Measurements from ENCODE around the gene WSCD2.

WSCD2 gene

DNA sequence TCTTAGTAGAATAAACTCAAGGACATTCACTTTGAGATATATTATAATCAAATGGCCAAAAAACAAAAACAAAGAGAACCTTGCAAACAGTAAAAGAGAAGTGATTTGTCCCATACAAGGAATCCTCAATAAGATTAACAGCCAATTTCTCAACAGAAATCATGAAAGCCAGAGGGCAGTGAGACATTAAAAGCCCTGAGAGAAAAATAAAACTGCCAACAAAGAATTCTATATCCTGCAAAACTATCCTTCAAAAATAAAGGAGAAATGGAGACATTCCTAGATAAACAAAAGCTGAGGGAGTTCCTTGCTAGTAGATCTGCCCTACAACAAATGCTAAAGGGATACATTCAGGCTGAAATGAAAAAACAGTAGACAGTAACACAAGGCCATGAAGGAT is 131.9 kb downstream of the WSCD2 start:
- no peaks in the 10 kb centered on the region for H3K4me1 ChIP-seq
- no peak overlapping the region for H3K27ac ChIP-seq
- TF ChIP-seq CTCF (IDR thresholded peaks at IDR 0.05), result no peak
- no peak for DNase-seq
- no peak overlapping the region for H3K4me3 ChIP-seq
- intact Hi-C loops (cut with DNase I; ENCODE audit: low total_unique reads), result no loop called here
- H3K27me3 ChIP-seq, result peaks cover 0 to 10% of the 10 kb centered on the region in 2 donors
- H3K36me3 ChIP-seq, result no peaks in the 10 kb centered on the region
- peaks cover 0 to 32% (median 31%) of the 10 kb centered on the region in 3 donors for H3K9me3 ChIP-seq

DNA sequence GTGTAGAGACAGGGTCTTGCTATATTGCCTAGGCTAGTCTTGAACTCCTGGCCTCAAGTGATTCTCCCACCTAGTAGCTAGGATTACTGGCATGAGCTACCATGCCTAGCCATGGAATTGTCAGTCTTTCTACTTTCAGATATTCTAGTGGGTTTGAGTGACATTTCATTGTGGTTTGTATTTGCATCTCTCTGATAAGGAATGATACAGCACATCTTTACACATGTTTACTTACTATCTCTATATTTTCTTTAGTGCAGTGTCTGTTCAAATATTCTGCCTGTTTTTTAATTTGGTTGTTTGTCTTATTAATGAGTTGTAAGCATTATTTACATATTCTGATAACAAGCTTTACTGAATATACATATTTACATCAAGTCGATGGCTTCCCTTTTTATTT is 136.4 kb downstream of the WSCD2 start:
- no peak for DNase-seq
- Histone ChIP-seq H3K9me3 (peaks cover 0 to 22% (median 18%) of the 10 kb centered on the region in 3 donors), H3K4me3 (no peak overlapping the region), H3K27ac (no peak overlapping the region), H3K4me1 (no peaks in the 10 kb centered on the region), H3K36me3 (no peaks in the 10 kb centered on the region), H3K27me3 (no peaks in the 10 kb centered on the region)
- TF ChIP-seq CTCF (IDR thresholded peaks at IDR 0.05), result no peak
- intact Hi-C loops (cut with DNase I; ENCODE audit: low total_unique reads), result no loop called here

DNA sequence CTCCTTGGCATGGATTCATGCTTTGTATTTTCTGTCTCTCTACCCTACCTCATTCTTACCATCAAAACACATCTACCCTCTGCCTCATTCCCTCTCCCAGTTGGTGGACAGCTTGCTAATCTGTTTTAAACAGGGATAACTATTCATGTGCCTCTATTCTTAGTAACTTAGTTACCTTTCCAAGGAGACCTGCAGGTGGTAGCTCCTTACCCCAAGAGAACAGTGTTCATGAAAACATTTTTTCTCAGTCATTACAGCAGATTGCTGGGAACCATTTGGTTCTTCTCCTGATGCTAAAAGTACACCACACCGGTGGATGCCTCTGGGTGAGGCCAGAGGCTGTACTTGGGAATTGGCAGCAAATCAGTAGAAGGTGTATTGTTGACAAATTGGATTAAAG is 137.0 kb downstream of the WSCD2 start:
- no peak for TF ChIP-seq CTCF (IDR thresholded peaks at IDR 0.05)
- no peak for DNase-seq
- peaks cover 0 to 19% (median 13%) of the 10 kb centered on the region in 3 donors for H3K9me3 ChIP-seq
- no peaks in the 10 kb centered on the region for H3K4me1 ChIP-seq
- H3K27me3 ChIP-seq, result no peaks in the 10 kb centered on the region
- intact Hi-C loops (cut with DNase I; ENCODE audit: low total_unique reads), result no loop called here
- no peak overlapping the region for H3K27ac ChIP-seq
- H3K4me3 ChIP-seq, result no peak overlapping the region
- H3K36me3 ChIP-seq, result no peaks in the 10 kb centered on the region

- no peak for DNase-seq
- Histone ChIP-seq H3K27me3 (no peaks in the 10 kb centered on the region), H3K27ac (no peak overlapping the region), H3K9me3 (peaks cover 0 to 7% (median 0%) of the 10 kb centered on the region in 3 donors), H3K4me1 (no peaks in the 10 kb centered on the region), H3K36me3 (no peaks in the 10 kb centered on the region), H3K4me3 (no peak overlapping the region)
- intact Hi-C loops (cut with DNase I; ENCODE audit: low total_unique reads), result no loop called here
- TF ChIP-seq CTCF (IDR thresholded peaks at IDR 0.05), result no peak
Observed at GRCh38 chr12:108267450-108267849, 138.4 kb downstream of the WSCD2 start.

DNA sequence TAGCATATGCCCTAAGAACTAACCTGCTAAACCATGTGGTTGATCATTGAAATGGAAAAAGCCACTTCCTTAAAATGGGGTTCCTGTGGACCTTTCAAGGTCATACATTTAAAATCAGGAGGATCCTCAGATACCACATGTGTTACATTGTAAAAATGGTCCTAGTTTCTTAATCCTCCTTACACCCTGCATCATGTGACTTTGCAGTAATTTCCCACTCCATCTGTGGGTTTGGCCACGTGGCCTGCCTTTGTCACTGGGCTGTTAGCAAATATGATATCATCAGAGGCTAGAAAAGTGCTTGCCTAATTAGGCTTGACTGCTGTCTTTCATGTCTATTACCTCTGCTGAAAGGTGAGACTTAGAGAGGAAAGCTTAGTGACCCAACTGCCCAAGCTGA is 139.3 kb downstream of the WSCD2 start:
- no peaks in the 10 kb centered on the region for H3K36me3 ChIP-seq
- intact Hi-C loops (cut with DNase I; ENCODE audit: low total_unique reads), result no loop called here
- TF ChIP-seq CTCF (IDR thresholded peaks at IDR 0.05), result no peak
- no peak overlapping the region for H3K27ac ChIP-seq
- no peak overlapping the region for H3K4me3 ChIP-seq
- H3K4me1 ChIP-seq, result no peaks in the 10 kb centered on the region
- no peak for DNase-seq
- peaks cover 0 to 7% (median 0%) of the 10 kb centered on the region in 3 donors for H3K9me3 ChIP-seq
- no peaks in the 10 kb centered on the region for H3K27me3 ChIP-seq

DNA sequence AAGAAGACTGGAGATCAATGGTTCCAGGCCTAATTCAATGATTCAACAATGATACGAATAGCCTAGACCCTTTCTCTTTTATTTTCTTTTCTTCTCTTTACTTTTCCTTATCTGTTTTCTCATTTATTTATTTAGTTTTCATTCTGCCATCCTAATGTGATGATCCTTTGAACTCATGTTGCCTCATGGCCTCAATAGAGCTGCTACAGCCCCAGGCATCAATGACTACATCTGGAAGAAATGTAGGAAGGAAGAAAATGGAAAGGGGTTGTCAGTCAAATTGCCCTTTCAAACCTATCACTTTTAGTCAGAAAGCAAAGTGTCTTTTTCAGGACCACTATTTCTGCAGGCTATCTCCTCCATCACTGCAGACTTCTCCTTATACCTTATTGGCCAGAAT is 140.1 kb downstream of the WSCD2 start:
- Histone ChIP-seq H3K4me3 (no peak overlapping the region), H3K4me1 (no peaks in the 10 kb centered on the region), H3K9me3 (peaks cover 0 to 7% (median 0%) of the 10 kb centered on the region in 3 donors), H3K27ac (no peak overlapping the region), H3K36me3 (no peaks in the 10 kb centered on the region), H3K27me3 (no peaks in the 10 kb centered on the region)
- no peak for DNase-seq
- TF ChIP-seq CTCF (IDR thresholded peaks at IDR 0.05), result no peak
- intact Hi-C loops (cut with DNase I; ENCODE audit: low total_unique reads), result no loop called here
